Renal pelvis (tissue), 4 donors: Measurements from ENCODE around the gene SLC2A13. TPM values are rescaled to one million over a fixed set of nuclear protein-coding genes. Genes with fewer than 3 reads are reported as not detected.
"Not testable (repeated sequence)": the region's sequence is repeated elsewhere in the genome, so short reads cannot be mapped to it uniquely, and the experiment has no call there.

Experiments
- DNase-seq: peaks from one replicate; pipeline ENCODE4 v3.0.0-alpha.2; 2013
- polyA plus RNA-seq, 3 donors: library from polyadenylated mRNA; unstranded; fragments of 120-200 nt; gene quantifications; one replicate each; pipeline ENCODE4 v1.2.1, GENCODE V29; 2013; ENCODE audit not compliant: insufficient read length in 3 of 3

Gene SLC2A13
- polyA plus RNA-seq, 3 donors, result 10.7 to 11.7 (median 11.6) TPM

DNA sequence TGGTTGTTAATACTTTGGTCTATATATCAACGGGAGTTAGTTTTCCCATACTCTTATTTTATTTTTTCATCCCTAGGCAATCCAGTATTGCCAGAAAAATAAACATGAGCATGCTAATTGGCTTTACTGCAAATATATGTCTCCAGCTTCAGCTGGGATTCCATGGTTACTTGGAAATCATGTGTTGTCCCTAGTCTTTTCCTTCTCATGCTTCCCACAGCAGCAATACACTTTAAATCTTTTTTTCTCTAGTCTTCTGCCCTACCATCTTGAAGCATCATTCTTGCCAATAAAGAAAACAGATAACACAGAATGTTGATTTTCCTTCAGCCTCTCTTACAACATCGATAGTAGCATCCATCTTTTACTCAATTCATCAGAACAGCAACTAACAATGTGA is 60.2 kb downstream of the SLC2A13 start:
- DNase-seq, result no peak

DNA sequence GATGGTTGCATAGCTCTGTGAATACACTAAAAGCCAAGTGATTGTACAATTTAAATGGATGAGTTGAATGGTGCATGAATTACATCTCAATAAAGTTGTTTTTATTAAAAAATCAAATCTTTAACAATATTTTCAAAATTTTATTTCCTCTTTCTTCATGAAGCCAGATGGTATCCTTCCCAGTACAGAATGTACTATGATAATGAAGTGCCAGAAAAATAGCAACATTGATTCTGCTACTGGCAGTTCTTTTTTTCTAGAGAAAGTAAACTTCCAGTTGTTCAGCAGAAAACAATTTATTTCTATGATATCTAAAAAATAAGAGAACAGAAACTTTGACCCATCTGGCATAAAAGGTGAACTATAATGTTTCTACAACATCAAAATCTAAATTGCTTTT is 61.5 kb downstream of the SLC2A13 start:
- DNase-seq, result no peak

- no peak for DNase-seq
Measured at GRCh38 chr12:40039598-40039997, 66.3 kb downstream of the SLC2A13 start.

GRCh38 chr12:40038619-40039018 is 67.3 kb downstream of the SLC2A13 start:
- DNase-seq, result no peak

- DNase-seq, result no peak
Measured at GRCh38 chr12:40034712-40035111, 71.2 kb downstream of the SLC2A13 start.

DNA sequence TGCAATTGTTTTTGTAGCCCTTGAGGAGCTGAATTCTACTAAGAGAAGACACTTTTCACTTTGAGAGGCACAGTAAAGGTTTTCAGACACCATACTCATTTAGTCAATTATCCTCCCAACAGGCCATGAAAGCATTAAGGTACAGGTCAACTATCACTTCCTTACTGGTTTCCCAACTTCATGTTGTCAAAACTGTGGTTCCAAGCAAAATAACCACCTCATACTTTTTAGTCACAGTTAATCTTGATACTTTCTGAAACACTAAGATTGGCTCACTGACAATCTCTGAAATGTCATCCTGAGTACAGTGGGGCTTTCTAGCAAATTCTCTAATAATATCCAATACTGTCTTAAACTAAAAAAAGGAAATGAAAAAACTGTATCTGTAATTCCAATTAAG is 71.7 kb downstream of the SLC2A13 start:
- DNase-seq, result no peak

- no peak for DNase-seq
Measured at GRCh38 chr12:40033242-40033630, 72.6 kb downstream of the SLC2A13 start.

GRCh38 chr12:40032433-40033241 is 73.2 kb downstream of the SLC2A13 start:
- no peak for DNase-seq

- no peak for DNase-seq
Measured at GRCh38 chr12:40031965-40032364, 73.9 kb downstream of the SLC2A13 start.

DNA sequence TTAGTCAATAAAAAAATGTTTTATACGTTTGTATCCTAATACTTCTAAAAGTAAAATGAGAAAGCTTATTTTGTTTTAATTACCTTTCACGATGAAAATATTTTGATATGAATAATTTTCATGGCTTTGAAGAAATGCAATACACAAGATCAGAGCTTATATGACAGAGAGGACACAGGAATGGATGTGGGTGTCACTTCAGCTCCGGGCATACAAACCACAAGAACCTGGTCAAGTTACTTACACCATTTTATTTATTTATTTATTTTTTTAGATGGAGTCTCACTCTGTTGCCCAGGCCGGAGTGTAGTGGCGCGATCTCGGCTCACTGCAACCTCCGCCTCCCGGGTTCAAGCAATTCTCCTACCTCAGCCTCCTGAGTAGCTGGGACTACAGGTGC is 74.9 kb downstream of the SLC2A13 start:
- DNase-seq, result not testable (repeated sequence)

DNA sequence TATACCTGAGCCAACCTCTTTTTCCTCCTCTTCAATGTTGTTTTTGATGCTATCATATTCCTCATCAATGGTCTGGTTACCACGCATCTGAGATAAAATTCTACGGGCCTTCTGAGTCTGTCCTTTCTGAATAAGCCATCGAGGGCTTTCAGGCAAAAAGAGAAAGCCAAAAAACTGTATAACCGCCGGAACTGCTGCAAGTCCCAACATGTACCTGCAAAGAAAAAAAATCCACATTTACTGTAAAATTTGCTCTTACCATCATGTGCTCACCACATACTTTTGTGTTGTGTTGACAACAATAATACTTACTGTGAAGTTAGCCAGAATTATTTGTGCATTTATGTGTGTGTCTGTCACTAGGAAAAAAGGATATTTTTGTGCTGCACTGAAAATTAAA is 77.6 kb downstream of the SLC2A13 start:
- DNase-seq, result no peak

GRCh38 chr12:40022850-40023249 is 83.0 kb downstream of the SLC2A13 start:
- no peak for DNase-seq

- DNase-seq, result no peak
Measured at GRCh38 chr12:40020261-40020691, 85.6 kb downstream of the SLC2A13 start.

GRCh38 chr12:40017488-40017887 is 88.4 kb downstream of the SLC2A13 start:
- DNase-seq, result peak; percentile 7

GRCh38 chr12:40016980-40017379 is 88.9 kb downstream of the SLC2A13 start:
- no peak for DNase-seq

- DNase-seq, result no peak
Measured at GRCh38 chr12:40015881-40016280, 90.0 kb downstream of the SLC2A13 start.

DNA sequence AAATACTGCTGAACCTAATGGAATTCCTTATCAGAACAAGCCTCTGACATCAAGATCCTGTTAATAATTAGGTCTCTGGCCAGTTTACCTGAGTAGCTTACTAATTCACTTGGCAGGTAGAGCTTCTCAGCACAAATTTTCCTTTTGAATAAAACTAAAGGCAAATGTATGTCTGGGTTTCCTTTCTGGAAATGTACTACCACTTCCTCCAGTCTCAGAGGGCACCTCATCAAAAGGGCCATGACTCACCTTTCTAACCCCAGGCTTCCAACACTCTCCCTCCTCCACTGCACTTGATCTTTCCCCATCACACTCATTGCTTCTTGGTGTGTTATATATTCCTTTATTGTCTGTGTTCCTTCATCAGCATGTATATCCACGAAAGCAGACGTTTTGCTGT is 90.5 kb downstream of the SLC2A13 start:
- no peak for DNase-seq

DNA sequence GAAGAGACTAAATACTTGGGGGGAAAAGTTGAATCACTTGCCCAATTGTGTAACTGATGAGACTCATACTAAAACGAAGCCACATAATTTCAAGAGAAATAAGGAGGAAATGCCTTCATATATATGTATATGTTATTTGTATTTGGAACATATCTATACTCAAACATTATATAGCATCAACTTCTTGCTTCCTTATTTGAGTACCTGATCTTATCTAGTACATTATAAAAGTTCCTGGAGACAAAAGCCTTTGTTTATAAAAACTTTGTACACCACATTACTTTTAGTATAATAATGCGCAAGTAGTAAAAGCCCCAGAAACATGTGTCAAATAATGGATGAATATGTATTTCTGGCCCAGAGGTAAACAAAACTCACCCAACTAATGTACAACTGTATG is 92.0 kb downstream of the SLC2A13 start:
- DNase-seq, result no peak

DNA sequence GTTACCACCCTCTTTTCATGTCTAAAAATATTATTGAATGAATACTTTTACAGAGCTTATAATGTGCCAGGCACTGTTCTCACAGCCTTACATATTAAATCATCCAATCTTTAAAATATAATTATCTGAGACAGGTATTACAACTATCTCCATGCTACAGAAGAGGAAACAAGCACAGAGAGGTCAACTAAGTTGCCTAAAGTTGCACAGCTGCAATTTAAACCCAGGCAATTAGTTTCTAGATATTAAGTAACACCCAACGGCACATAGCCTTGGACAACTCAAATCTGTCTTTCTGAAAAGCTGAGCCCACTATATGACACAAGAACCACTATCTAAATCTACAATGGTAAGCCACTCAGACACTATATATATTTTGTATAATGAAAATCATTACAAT is 92.6 kb downstream of the SLC2A13 start:
- no peak for DNase-seq

DNA sequence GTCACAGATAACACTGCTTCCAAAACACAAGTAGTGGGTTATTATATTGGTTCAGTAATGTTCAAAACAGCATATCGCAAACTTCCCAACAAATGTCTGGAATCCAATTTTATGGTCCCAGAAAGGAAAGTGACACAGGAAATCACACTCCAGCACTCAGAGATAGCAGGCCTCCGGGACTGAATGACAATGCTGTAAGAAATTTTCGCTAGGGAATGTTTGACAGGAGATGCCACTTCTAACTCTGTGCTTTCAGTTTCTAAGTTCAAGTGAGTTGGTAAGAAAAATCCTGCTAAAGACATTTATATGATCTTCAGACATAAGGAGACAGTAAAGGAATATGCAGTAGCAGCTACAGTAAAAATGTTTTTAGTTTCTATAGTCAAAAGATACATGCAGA is 93.2 kb downstream of the SLC2A13 start:
- DNase-seq, result no peak

DNA sequence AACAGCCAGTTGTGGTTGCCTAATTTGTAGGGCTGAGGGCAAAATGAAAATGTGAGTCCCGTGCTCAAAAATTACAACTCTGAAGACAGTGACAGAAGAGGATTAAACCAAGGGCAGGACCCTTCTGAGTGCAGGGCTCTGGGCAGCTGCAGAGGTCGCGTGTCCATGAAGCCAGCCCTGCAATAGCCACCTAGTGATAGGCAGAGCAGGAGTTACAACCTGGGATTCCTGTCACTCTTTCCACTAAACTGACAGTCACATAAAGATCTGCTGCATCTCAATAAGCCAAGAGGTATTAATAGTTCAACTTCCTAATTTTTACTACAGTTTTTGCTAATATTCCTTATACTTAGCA is 94.1 kb downstream of the SLC2A13 start:
- DNase-seq, result no peak

DNA sequence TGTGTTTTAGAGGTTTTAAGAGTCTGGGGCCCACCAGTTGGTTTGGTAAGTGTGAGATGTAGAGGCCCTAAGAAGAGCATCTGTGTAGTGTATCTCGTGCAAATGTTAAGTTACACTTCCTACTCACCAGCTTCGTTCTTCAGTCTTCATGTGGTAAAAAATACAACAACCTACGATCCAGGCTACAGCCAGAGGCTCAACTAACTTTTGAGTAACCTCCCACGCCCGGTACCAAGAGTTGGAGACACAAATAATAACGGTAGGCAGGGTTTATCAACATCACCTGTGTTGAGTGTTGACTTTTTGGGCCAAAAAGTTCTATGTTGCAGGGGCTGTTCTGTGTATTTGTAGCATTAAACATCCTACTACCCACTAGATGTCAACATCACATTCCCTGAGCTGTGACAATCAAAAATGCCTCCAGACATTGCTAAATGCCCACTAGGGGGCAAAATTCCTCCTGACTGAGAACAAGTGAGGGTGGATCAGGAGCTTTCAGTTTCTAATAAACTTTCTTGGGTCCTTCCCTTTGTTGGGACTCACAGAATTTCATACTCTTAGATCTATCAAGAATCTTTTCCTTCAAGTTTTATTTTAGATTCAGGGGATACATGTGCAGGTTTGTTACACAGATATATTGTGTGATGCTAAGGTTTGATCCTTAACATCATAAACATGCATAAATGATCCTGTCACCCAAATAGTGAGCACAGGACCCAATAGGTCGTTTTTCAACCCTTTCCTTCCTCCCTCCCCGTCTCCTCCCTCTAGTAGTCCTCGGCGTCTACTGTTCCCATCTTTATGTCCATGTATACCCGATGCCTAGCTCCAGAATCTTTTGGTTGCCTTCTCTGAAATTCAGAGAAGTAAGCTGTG is 94.7 kb downstream of the SLC2A13 start:
- peak; percentile 39 for DNase-seq
